ENCODE data around the gene MYO1B. TPM values are rescaled to one million over a fixed set of nuclear protein-coding genes. Genes with fewer than 3 reads are reported as not detected.

MYO1B gene
- total RNA-seq, 1 donor from 2014 or later = 81.6 TPM

DNA sequence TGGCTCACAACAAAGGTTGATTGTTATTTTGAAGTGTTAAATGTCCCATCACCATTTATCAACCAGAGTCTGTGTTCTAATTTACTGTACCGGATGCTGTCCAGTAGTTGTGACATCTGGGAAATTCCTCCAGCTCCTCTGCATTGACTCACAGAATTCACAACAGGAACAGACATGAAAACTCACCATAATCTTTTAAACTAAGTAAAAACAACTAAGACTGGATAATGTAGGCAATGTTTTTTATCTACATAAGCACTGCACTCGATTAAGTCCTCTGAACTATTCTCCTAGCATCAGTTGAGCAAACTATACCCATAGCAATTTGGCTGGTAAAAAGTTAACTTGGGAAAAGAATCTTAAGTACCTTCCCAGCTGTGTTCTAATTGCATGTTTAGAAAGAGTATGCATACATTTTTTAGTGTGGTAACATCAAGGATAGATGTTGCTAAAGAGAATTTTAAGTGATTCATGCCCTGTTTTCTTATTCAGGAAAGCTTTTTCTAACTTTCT, 42.9 kb upstream of the MYO1B start:
- TF ChIP-seq, protein P1, sequence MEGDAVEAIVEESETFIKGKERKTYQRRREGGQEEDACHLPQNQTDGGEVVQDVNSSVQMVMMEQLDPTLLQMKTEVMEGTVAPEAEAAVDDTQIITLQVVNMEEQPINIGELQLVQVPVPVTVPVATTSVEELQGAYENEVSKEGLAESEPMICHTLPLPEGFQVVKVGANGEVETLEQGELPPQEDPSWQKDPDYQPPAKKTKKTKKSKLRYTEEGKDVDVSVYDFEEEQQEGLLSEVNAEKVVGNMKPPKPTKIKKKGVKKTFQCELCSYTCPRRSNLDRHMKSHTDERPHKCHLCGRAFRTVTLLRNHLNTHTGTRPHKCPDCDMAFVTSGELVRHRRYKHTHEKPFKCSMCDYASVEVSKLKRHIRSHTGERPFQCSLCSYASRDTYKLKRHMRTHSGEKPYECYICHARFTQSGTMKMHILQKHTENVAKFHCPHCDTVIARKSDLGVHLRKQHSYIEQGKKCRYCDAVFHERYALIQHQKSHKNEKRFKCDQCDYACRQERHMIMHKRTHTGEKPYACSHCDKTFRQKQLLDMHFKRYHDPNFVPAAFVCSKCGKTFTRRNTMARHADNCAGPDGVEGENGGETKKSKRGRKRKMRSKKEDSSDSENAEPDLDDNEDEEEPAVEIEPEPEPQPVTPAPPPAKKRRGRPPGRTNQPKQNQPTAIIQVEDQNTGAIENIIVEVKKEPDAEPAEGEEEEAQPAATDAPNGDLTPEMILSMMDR (IDR thresholded peaks at IDR 0.05; ENCODE audit: unreplicated experiment) = no peak
- H3K36me3 Mint-ChIP-seq = no peaks in the 10 kb centered on the region
- H3K9me3 Mint-ChIP-seq = no peaks in the 10 kb centered on the region
- H3K4me1 Mint-ChIP-seq = peaks cover 10% of the 10 kb centered on the region
- no peak for DNase-seq (ENCODE audit: low spot score in 2 of 2, unreplicated experiment in 2 of 2)
- no peaks in the 10 kb centered on the region for H3K27me3 Mint-ChIP-seq (ENCODE audit: low read depth)
- peak overlapping the region; percentile 70 for H3K27ac Mint-ChIP-seq
- H3K4me3 Mint-ChIP-seq = no peak overlapping the region

DNA sequence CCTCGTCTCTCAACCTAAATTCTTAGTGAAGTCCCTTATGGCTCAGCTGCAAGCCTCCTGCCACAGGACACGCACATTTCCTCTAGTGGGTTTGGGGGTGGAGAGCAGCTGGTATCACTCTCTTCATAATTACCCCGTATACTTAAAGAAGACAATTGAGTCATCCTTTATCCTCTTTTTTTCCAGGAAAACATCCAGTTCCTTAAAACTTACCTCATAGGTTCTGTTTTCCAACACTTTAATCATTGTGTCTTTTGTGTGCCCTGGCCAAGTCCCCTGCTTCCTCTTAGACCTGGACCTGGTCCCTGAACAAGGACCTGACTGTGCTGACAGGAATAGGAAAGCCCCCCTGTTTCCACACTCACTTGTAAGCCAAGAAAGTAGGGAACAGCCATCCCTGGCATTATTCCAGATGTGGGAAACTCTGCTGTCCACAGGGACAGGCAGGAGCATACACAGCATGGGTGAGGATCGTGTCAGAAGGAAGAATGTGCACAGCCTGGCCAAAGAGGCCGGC, 42.3 kb upstream of the MYO1B start:
- H3K36me3 Mint-ChIP-seq = no peaks in the 10 kb centered on the region
- DNase-seq (ENCODE audit: low spot score in 2 of 2, unreplicated experiment in 2 of 2) = no peak
- peak overlapping the region; percentile 70 for H3K27ac Mint-ChIP-seq
- no peaks in the 10 kb centered on the region for H3K27me3 Mint-ChIP-seq (ENCODE audit: low read depth)
- no peak overlapping the region for H3K4me3 Mint-ChIP-seq
- TF ChIP-seq, protein P1 (IDR thresholded peaks at IDR 0.05; ENCODE audit: unreplicated experiment) = no peak
- no peaks in the 10 kb centered on the region for H3K9me3 Mint-ChIP-seq
- H3K4me1 Mint-ChIP-seq = peaks cover 10% of the 10 kb centered on the region

DNA sequence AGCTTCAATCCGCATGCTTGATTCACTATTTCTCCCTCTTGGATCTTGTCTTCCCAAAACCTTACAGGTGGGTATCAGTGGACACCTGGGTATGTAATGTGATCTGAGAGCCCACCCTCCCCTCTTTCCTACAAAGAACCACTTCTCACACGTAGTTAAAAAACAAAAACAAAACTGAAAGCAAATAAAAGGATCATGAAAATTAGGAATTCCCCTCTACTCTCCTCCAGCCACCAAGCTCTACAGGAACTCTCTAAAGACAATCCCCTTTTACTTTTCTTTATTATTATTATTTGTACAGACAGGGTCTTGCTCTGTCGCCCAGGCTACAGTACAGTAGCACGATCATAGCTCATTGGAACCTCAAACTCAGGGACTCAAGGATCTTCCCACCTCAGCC, 40.8 kb upstream of the MYO1B start:
- DNase-seq (ENCODE audit: low spot score in 2 of 2, unreplicated experiment in 2 of 2) = no peak
- Mint-ChIP-seq H3K4me1 (peaks cover 10% of the 10 kb centered on the region), H3K27ac (no peak overlapping the region), H3K9me3 (no peaks in the 10 kb centered on the region), H3K27me3 (ENCODE audit: low read depth) (no peaks in the 10 kb centered on the region), H3K36me3 (no peaks in the 10 kb centered on the region), H3K4me3 (no peak overlapping the region)
- TF ChIP-seq, protein P1 (IDR thresholded peaks at IDR 0.05; ENCODE audit: unreplicated experiment) = no peak

DNA sequence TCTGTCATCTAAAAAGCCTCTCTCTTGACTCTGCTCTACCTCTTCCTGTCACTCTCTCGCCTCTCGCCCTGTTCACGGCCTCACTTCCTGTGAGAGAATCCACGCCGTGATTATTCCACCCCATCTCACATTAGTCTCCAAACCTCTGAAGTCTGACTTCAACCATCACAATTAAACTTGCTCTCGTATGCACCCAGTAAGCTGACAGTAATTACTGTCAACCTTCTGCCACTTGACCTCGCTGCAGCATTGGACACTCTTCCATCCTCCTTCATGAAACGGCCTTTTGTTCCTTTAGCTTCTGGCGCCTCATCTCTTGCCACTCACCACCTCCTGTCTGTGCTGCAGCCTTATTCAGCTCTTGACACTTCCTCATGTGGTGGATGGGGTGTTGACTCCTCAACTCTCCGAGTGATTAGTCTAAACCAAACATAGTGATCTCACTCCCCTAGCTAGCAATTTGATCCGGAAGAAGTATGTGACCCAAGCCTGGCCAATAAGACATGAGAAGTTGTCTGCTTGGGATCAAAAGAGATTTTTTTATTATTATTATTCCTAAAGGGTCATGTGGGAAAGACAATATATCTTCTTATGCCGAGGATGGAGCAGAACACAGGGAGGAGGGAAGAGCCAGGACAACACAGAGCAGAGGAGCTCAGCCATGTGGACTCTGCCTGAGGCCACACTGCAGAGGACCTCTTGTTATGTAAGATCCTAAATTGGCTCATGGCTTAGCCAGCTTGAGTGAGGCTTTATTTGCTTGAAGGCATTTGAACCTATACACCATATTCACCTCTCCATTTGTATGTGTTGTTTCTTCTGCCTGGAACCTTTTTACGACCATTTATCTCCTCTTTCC, 38.4 kb upstream of the MYO1B start:
- Mint-ChIP-seq H3K27me3 (ENCODE audit: low read depth) (no peaks in the 10 kb centered on the region), H3K4me3 (no peak overlapping the region), H3K9me3 (peaks cover 12% of the 10 kb centered on the region), H3K36me3 (no peaks in the 10 kb centered on the region), H3K4me1 (peaks cover 10% of the 10 kb centered on the region), H3K27ac (no peak overlapping the region)
- DNase-seq (ENCODE audit: low spot score in 2 of 2, unreplicated experiment in 2 of 2) = no peak
- TF ChIP-seq, protein P1 (IDR thresholded peaks at IDR 0.05; ENCODE audit: unreplicated experiment) = no peak

DNA sequence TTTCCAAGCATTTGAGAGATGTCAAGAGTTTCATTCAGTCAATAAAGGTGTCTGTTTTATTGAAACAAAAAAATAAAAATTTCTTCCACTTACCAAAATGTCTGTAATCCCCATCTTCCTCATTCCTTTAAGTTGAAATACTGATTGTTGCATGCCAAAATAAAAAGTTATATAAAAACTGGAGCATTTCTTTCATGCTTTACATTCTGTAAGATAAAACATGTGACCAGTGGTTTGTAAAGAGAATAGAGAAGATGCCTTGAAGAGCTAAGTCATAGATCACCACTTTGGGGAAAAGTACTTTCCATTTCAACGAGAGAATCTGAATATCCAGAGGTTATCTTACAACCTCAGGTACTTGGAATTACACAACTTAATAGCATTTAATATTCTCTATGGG, 35.9 kb upstream of the MYO1B start:
- H3K27me3 Mint-ChIP-seq (ENCODE audit: low read depth) = no peaks in the 10 kb centered on the region
- H3K4me3 Mint-ChIP-seq = no peak overlapping the region
- no peaks in the 10 kb centered on the region for H3K4me1 Mint-ChIP-seq
- DNase-seq (ENCODE audit: low spot score in 2 of 2, unreplicated experiment in 2 of 2) = no peak
- TF ChIP-seq, protein P1 (IDR thresholded peaks at IDR 0.05; ENCODE audit: unreplicated experiment) = no peak
- H3K27ac Mint-ChIP-seq = no peak overlapping the region
- H3K9me3 Mint-ChIP-seq = peaks cover 29% of the 10 kb centered on the region
- peaks cover 3% of the 10 kb centered on the region for H3K36me3 Mint-ChIP-seq

Data from mesothelial cell of epicardium (in vitro differentiated cells).